HepG2 (cell line): ENCODE data around the gene EPS8L1. TPM values are rescaled to one million over a fixed set of nuclear protein-coding genes. Genes with fewer than 3 reads are reported as not detected.

Experiments used
- CREB1 ChIP-seq, 2 experiments: fragments of 450-650 bp in 1 of 2; IDR thresholded peaks; 2 replicates each; pipeline ENCODE4 v1.6.1; 2016 to 2017; ENCODE audit warnings: control low read depth in 1 of 2, mild to moderate bottlenecking in 1 of 2, missing compliant biosample characterization in 1 of 2, missing genetic modification characterization in 1 of 2
- KAT7 ChIP-seq: IDR thresholded peaks from 2 replicates; pipeline ENCODE4 v1.6.1; 2018; ENCODE audit warnings: borderline replicate concordance, missing compliant biosample characterization
- MEF2D ChIP-seq: sonication (generic); formaldehyde crosslinking; IDR thresholded peaks from 2 replicates; pipeline ENCODE4 v1.5.1; 2020; ENCODE audit warnings: mild to moderate bottlenecking, missing genetic modification reagents
- SIN3A ChIP-seq: IDR thresholded peaks from 2 replicates; pipeline ENCODE4 v1.6.1; 2011; ENCODE audit warnings: low read depth, mild to moderate bottlenecking, control low read depth, low read length, borderline replicate concordance
- SPEN ChIP-seq: sonication (generic); formaldehyde crosslinking; IDR thresholded peaks from 2 replicates; pipeline ENCODE4 v1.5.1; 2020; ENCODE audit warnings: low read depth, mild to moderate bottlenecking, missing genetic modification reagents
- YY1 ChIP-seq: IDR thresholded peaks from 2 replicates; pipeline ENCODE4 v1.6.1; 2011; ENCODE audit warnings: low read length, low read depth, moderate library complexity, mild to moderate bottlenecking; ENCODE audit not compliant: insufficient read depth, insufficient replicate concordance
- ZNF747 ChIP-seq: sonication (generic); formaldehyde crosslinking; IDR thresholded peaks from 2 replicates; pipeline ENCODE4 v1.8.1; 2023; ENCODE audit warnings: missing genetic modification reagents, mild to moderate bottlenecking, borderline replicate concordance
- polyA plus RNA-seq, 8 experiments: library from polyadenylated mRNA; depleted of rRNA in 3 of 8; stranded (reverse) in 7 of 8; unstranded in 1 of 8; fragments of >200 nt; fragmentation: Illumina TruSeq in 4 of 8; extraction: Trizol in 4 of 8; gene quantifications; 2 replicates each; pipeline versions ENCODE4 v1.2.1 to v1.2.3, GENCODE V29; 2011 to 2016; ENCODE audit warnings: low read depth in 4 of 8, missing spikeins in 1 of 8, mixed read lengths in 1 of 8; ENCODE audit not compliant: insufficient read depth in 1 of 8
- total RNA-seq, 5 experiments: library from RNA; depleted of rRNA; stranded (reverse); fragments of >200 nt; fragmentation: Illumina TruSeq; extraction: Trizol; gene quantifications; 2 replicates each; pipeline ENCODE4 v1.2.3, GENCODE V29; 2016; ENCODE audit warnings: low read depth in 1 of 5
- TF ChIP-seq, protein P1 (sequence below): sonication (generic); formaldehyde crosslinking; IDR thresholded peaks from 2 replicates; pipeline ENCODE4 v1.9.0; 2021; ENCODE audit warnings: missing genetic modification reagents, borderline replicate concordance
- TF ChIP-seq, protein P2 (sequence below): IDR thresholded peaks from 2 replicates; pipeline ENCODE4 v1.6.1; 2016
- TF ChIP-seq, protein P3 (sequence below): sonication (generic); formaldehyde crosslinking; IDR thresholded peaks from 2 replicates; pipeline ENCODE4 v1.4.0; 2020; ENCODE audit warnings: mild to moderate bottlenecking, missing genetic modification reagents
- TF ChIP-seq, protein P4 (sequence below): sonication (generic); formaldehyde crosslinking; IDR thresholded peaks from 2 replicates; pipeline ENCODE4 v1.4.0; 2020; ENCODE audit warnings: missing genetic modification reagents, low read depth, mild to moderate bottlenecking, borderline replicate concordance
- TF ChIP-seq, protein P5 (sequence below): sonication (generic); formaldehyde crosslinking; IDR thresholded peaks from 2 replicates; pipeline ENCODE4 v1.4.0; 2020; ENCODE audit warnings: mild to moderate bottlenecking, missing genetic modification reagents, borderline replicate concordance
- TF ChIP-seq, protein P6 (sequence below): sonication (generic); formaldehyde crosslinking; IDR thresholded peaks from 2 replicates; pipeline ENCODE4 v1.4.0; 2020; ENCODE audit warnings: missing genetic modification reagents

The EPS8L1 gene
- total and polyA plus RNA-seq, 2 of the 13 experiments (the other 11 are each of a cell fraction or from before 2014, with no cell fraction given), result 3.0 to 6.3 TPM

DNA sequence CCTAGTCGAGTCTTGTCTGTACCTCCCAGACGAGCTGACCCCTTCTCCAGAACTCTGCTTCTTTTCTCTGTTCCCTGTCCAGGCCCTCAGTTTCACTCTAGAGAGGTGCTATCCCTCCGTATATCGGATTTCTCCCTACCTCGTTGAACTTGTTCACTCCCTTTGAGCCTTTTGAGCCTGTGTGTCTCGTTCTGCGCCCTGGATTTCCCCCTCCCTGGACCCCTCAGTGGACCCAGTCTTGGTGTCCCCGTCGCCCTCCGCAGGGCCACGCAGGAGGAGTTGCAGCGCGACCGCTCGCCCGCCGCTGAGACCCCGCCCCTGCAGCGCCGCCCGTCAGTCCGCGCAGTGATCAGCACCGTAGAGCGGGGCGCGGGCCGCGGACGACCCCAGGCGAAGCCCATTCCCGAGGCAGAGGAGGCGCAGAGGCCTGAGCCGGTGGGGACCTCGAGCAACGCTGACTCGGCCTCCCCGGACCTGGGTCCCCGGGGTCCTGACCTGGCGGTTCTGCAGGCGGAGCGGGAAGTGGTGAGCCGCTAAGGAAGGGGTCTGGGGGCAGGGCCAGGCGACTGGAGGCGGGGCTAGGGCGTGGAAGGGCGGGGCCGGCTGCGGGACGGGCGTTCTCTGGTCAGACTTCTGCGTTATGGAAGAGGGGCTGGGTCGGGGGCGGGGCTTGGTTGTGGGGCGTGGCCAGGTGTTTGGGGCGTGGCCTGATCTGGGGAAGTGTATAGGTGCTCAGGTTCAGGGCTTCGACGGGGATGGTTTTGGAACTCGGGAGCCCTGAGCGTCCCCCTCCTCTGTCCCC is 5.5 kb downstream of the EPS8L1 start (continued):
- TF ChIP-seq, protein P1, sequence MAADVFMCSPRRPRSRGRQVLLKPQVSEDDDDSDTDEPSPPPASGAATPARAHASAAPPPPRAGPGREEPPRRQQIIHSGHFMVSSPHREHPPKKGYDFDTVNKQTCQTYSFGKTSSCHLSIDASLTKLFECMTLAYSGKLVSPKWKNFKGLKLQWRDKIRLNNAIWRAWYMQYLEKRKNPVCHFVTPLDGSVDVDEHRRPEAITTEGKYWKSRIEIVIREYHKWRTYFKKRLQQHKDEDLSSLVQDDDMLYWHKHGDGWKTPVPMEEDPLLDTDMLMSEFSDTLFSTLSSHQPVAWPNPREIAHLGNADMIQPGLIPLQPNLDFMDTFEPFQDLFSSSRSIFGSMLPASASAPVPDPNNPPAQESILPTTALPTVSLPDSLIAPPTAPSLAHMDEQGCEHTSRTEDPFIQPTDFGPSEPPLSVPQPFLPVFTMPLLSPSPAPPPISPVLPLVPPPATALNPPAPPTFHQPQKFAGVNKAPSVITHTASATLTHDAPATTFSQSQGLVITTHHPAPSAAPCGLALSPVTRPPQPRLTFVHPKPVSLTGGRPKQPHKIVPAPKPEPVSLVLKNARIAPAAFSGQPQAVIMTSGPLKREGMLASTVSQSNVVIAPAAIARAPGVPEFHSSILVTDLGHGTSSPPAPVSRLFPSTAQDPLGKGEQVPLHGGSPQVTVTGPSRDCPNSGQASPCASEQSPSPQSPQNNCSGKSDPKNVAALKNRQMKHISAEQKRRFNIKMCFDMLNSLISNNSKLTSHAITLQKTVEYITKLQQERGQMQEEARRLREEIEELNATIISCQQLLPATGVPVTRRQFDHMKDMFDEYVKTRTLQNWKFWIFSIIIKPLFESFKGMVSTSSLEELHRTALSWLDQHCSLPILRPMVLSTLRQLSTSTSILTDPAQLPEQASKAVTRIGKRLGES, result no peak
- TF ChIP-seq, protein P2, sequence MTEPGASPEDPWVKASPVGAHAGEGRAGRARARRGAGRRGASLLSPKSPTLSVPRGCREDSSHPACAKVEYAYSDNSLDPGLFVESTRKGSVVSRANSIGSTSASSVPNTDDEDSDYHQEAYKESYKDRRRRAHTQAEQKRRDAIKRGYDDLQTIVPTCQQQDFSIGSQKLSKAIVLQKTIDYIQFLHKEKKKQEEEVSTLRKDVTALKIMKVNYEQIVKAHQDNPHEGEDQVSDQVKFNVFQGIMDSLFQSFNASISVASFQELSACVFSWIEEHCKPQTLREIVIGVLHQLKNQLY, result no peak
- TF ChIP-seq MEF2D (CRISPR knock-in tag), result no peak
- TF ChIP-seq, protein P3, sequence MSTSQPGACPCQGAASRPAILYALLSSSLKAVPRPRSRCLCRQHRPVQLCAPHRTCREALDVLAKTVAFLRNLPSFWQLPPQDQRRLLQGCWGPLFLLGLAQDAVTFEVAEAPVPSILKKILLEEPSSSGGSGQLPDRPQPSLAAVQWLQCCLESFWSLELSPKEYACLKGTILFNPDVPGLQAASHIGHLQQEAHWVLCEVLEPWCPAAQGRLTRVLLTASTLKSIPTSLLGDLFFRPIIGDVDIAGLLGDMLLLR (CRISPR knock-in tag), result no peak
- no peak for TF ChIP-seq CREB1 (IDR thresholded peaks at IDR 0.05)
- no peak for TF ChIP-seq CREB1 (CRISPR knock-in tag; IDR thresholded peaks at IDR 0.05)
- TF ChIP-seq YY1, result no peak
- TF ChIP-seq SPEN, result no peak
- TF ChIP-seq, protein P4, sequence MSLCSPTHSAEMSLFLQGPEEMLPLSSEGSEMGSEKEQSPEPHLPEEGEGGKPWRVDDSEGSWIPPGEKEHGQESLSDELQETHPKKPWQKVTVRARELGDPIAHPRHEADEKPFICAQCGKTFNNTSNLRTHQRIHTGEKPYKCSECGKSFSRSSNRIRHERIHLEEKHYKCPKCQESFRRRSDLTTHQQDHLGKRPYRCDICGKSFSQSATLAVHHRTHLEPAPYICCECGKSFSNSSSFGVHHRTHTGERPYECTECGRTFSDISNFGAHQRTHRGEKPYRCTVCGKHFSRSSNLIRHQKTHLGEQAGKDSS (CRISPR knock-in tag), result 0 out of 2 replicates have a peak, but pooled peaks have one; percentile 45
- TF ChIP-seq, protein P5, sequence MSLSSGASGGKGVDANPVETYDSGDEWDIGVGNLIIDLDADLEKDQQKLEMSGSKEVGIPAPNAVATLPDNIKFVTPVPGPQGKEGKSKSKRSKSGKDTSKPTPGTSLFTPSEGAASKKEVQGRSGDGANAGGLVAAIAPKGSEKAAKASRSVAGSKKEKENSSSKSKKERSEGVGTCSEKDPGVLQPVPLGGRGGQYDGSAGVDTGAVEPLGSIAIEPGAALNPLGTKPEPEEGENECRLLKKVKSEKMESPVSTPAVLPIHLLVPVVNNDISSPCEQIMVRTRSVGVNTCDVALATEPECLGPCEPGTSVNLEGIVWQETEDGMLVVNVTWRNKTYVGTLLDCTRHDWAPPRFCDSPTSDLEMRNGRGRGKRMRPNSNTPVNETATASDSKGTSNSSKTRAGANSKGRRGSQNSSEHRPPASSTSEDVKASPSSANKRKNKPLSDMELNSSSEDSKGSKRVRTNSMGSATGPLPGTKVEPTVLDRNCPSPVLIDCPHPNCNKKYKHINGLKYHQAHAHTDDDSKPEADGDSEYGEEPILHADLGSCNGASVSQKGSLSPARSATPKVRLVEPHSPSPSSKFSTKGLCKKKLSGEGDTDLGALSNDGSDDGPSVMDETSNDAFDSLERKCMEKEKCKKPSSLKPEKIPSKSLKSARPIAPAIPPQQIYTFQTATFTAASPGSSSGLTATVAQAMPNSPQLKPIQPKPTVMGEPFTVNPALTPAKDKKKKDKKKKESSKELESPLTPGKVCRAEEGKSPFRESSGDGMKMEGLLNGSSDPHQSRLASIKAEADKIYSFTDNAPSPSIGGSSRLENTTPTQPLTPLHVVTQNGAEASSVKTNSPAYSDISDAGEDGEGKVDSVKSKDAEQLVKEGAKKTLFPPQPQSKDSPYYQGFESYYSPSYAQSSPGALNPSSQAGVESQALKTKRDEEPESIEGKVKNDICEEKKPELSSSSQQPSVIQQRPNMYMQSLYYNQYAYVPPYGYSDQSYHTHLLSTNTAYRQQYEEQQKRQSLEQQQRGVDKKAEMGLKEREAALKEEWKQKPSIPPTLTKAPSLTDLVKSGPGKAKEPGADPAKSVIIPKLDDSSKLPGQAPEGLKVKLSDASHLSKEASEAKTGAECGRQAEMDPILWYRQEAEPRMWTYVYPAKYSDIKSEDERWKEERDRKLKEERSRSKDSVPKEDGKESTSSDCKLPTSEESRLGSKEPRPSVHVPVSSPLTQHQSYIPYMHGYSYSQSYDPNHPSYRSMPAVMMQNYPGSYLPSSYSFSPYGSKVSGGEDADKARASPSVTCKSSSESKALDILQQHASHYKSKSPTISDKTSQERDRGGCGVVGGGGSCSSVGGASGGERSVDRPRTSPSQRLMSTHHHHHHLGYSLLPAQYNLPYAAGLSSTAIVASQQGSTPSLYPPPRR (CRISPR knock-in tag), result no peak
- TF ChIP-seq SIN3A, result no peak
- TF ChIP-seq, protein P6, sequence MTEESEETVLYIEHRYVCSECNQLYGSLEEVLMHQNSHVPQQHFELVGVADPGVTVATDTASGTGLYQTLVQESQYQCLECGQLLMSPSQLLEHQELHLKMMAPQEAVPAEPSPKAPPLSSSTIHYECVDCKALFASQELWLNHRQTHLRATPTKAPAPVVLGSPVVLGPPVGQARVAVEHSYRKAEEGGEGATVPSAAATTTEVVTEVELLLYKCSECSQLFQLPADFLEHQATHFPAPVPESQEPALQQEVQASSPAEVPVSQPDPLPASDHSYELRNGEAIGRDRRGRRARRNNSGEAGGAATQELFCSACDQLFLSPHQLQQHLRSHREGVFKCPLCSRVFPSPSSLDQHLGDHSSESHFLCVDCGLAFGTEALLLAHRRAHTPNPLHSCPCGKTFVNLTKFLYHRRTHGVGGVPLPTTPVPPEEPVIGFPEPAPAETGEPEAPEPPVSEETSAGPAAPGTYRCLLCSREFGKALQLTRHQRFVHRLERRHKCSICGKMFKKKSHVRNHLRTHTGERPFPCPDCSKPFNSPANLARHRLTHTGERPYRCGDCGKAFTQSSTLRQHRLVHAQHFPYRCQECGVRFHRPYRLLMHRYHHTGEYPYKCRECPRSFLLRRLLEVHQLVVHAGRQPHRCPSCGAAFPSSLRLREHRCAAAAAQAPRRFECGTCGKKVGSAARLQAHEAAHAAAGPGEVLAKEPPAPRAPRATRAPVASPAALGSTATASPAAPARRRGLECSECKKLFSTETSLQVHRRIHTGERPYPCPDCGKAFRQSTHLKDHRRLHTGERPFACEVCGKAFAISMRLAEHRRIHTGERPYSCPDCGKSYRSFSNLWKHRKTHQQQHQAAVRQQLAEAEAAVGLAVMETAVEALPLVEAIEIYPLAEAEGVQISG, result no peak
- TF ChIP-seq KAT7 (CRISPR knock-in tag), result 0 out of 2 replicates have a peak, but pooled peaks have one; percentile 11
- TF ChIP-seq ZNF747 (CRISPR knock-in tag), result no peak
